Osteoblast (primary cell): Measurements from ENCODE around the gene PTPRN2. TPM values are rescaled to one million over a fixed set of nuclear protein-coding genes. Genes with fewer than 3 reads are reported as not detected.

ENCODE experiments used
- DNase-seq: peaks from one replicate; pipeline ENCODE4 v3.0.0; 2011; ENCODE audit warnings: low spot score, mixed read lengths; ENCODE audit not compliant: insufficient read length; ENCODE audit errors: missing footprints
- H2AFZ ChIP-seq: 2 replicates; pipeline ENCODE4 v1.6.0; 2011; ENCODE audit warnings: mild to moderate bottlenecking, low read length
- H3K27ac ChIP-seq: 2 replicates; pipeline ENCODE4 v1.5.1; 2011; ENCODE audit warnings: mild to moderate bottlenecking, low read depth, low read length, moderate library complexity
- H3K27me3 ChIP-seq: 2 replicates; pipeline ENCODE4 v1.6.0; 2012; ENCODE audit warnings: mild to moderate bottlenecking, control low read depth, inconsistent platforms, low read length, moderate library complexity; ENCODE audit not compliant: insufficient read depth
- H3K36me3 ChIP-seq: 2 replicates; pipeline ENCODE4 v1.5.1; 2011; ENCODE audit warnings: mild to moderate bottlenecking, low read length, control low read depth, moderate library complexity; ENCODE audit not compliant: insufficient read depth
- H3K4me1 ChIP-seq: 2 replicates; pipeline ENCODE4 v1.5.1; 2011; ENCODE audit warnings: mild to moderate bottlenecking, low read length, control low read depth, moderate library complexity; ENCODE audit not compliant: insufficient read depth
- H3K4me2 ChIP-seq: 2 replicates; pipeline ENCODE4 v1.6.0; 2011; ENCODE audit warnings: mild to moderate bottlenecking, low read length; ENCODE audit not compliant: insufficient read depth
- H3K4me3 ChIP-seq: fragments of 200-600 bp; sonication (generic); 3 replicates; pipeline ENCODE4 v1.5.1; 2012; ENCODE audit warnings: mild to moderate bottlenecking, low read length, inconsistent platforms; ENCODE audit not compliant: insufficient read depth
- H3K79me2 ChIP-seq: 2 replicates; pipeline ENCODE4 v1.6.0; 2012; ENCODE audit warnings: mild to moderate bottlenecking, low read length, control low read depth, inconsistent platforms; ENCODE audit not compliant: insufficient read depth
- H3K9me3 ChIP-seq: 2 replicates; pipeline ENCODE4 v1.5.1; 2011; ENCODE audit warnings: low read depth, low read length, control low read depth
- H4K20me1 ChIP-seq: 2 replicates; pipeline ENCODE4 v1.6.0; 2012; ENCODE audit warnings: mild to moderate bottlenecking, low read length, control low read depth; ENCODE audit not compliant: insufficient read depth
- total RNA-seq: library from RNA; depleted of rRNA; stranded (reverse); fragments of >200 nt; gene quantifications from 2 replicates; pipeline ENCODE4 v1.2.3, GENCODE V29; 2012
- TF ChIP-seq, protein P1 (sequence below): IDR thresholded peaks from 2 replicates; pipeline ENCODE4 v1.5.1; 2011; ENCODE audit warnings: mild to moderate bottlenecking, low read depth, low read length, moderate library complexity; ENCODE audit errors: extremely low read depth

The PTPRN2 gene
- total RNA-seq, 1 donor, result 0.36 TPM

DNA sequence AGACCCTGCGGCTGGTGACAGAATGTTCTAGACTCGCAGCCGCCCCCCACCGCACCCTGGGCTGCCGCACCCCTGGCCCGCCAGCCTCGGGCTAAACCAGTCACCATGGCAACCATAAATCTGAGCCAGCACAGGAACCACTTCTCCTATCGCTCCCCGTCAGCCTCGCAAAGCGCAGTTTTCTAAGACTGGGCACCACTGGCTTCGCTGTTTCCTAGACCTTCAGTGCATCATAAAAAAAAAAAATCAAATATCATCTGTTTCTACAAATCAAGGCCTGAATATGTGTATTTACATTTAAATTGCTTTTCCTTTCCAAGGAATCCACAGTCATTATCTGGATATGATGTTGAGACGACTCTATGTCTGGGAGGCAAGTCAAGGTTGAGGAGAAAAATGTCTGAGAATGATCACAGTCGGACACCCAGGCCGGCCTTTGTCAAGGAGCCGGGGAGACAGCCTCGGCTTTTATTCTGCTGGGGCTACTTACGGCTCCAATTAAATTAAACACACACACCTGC is 99.9 kb downstream of the PTPRN2 start:
- no peaks in the 10 kb centered on the region for H3K9me3 ChIP-seq
- TF ChIP-seq, protein P1, sequence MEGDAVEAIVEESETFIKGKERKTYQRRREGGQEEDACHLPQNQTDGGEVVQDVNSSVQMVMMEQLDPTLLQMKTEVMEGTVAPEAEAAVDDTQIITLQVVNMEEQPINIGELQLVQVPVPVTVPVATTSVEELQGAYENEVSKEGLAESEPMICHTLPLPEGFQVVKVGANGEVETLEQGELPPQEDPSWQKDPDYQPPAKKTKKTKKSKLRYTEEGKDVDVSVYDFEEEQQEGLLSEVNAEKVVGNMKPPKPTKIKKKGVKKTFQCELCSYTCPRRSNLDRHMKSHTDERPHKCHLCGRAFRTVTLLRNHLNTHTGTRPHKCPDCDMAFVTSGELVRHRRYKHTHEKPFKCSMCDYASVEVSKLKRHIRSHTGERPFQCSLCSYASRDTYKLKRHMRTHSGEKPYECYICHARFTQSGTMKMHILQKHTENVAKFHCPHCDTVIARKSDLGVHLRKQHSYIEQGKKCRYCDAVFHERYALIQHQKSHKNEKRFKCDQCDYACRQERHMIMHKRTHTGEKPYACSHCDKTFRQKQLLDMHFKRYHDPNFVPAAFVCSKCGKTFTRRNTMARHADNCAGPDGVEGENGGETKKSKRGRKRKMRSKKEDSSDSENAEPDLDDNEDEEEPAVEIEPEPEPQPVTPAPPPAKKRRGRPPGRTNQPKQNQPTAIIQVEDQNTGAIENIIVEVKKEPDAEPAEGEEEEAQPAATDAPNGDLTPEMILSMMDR, result no peak
- no peaks in the 10 kb centered on the region for H3K36me3 ChIP-seq

DNA sequence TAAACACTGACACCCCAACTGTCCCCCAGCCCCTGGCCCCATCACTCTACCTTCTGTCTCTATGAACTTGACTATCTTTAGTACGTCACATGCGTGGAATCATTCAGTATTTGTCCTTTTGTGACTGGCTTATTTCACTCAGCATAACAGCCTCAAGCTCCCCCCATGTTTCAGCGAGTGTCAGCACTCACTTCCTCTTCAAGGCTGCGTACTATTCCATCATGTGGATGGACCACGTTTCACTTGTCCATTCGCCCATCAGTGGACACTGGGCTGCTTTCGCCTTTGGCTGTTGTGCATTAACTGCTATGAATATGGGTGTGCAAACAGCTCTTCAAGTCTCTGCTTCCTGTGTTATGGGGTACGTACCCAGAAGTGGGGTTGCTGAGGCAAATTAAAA is 100.7 kb downstream of the PTPRN2 start:
- Histone ChIP-seq H3K27me3 (no peaks in the 10 kb centered on the region), H3K79me2 (no peaks in the 10 kb centered on the region), H3K27ac (no peak overlapping the region), H3K4me3 (no peak overlapping the region), H3K36me3 (no peaks in the 10 kb centered on the region), H2AFZ (no peak overlapping the region), H4K20me1 (no peaks in the 10 kb centered on the region), H3K4me1 (no peaks in the 10 kb centered on the region), H3K4me2 (no peak overlapping the region), H3K9me3 (no peaks in the 10 kb centered on the region)
- TF ChIP-seq, protein P1, result no peak
- DNase-seq, result no peak

More for the DNA sequence above, 99.9 kb downstream of the PTPRN2 start:
- DNase-seq, result no peak
- Histone ChIP-seq H3K27me3 (no peaks in the 10 kb centered on the region), H2AFZ (no peak overlapping the region), H3K27ac (no peak overlapping the region), H3K4me3 (no peak overlapping the region), H3K79me2 (no peaks in the 10 kb centered on the region), H4K20me1 (no peaks in the 10 kb centered on the region), H3K4me2 (no peak overlapping the region), H3K4me1 (no peaks in the 10 kb centered on the region)

DNA sequence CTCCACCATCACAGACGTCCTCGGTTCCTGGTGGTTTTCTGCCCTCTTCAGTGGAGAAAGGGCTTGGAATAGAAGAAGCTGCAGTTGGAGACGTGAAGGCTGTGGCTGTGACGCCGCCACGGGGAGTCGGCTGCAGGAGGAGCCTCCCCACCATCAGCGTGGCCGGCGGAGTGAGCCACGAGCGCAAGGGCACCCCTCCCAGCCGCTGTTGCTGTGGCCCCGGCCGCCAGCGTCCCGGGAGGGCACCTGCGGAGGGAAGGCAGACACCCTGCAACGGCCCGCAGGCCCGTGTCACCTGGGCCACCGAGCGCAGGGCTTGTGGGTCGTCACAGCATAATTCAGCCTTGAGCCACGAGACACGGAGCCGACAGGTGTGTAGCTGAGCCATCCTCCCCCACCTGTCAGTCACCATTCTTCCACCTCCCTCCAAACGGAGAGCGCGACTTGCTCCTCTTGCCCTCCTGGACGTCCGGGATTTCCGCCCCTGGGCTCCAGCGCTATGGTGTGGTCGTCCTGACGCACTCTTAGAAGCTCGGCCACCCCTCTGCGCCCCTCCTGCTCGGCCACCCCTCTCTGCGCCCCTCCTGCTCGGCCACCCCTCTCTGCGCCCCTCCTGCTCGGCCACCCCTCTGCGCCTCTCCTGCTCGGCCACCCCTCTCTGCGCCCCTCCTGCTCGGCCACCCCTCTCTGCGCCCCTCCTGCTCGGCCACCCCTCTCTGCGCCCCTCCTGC is 102.7 kb downstream of the PTPRN2 start:
- Histone ChIP-seq H3K36me3 (no peaks in the 10 kb centered on the region), H3K4me3 (no peak overlapping the region), H3K27me3 (no peaks in the 10 kb centered on the region), H3K9me3 (no peaks in the 10 kb centered on the region), H2AFZ (no peak overlapping the region), H4K20me1 (no peaks in the 10 kb centered on the region), H3K79me2 (no peaks in the 10 kb centered on the region), H3K4me2 (no peak overlapping the region), H3K27ac (no peak overlapping the region), H3K4me1 (no peaks in the 10 kb centered on the region)
- DNase-seq, result no peak
- TF ChIP-seq, protein P1, result no peak

DNA sequence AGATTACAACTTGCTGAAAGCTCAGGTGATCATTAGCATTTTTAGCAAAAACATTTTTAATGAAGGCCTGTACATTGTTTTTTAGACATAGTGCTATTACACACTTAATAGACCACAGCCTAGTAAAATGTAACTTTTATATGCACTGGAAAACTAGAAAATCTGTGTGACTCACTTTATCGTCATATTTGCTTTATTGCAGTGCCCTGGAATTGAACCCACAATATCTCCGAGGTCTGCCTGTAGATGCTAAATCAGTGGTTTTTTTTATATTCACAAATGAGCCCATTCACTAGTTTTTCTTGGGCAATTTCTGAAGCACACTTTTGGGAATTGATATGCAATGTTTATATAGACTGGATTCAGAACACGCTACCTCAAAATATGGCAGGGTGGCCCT is 105.1 kb downstream of the PTPRN2 start:
- H3K4me2 ChIP-seq, result no peak overlapping the region
- H4K20me1 ChIP-seq, result no peaks in the 10 kb centered on the region
- TF ChIP-seq, protein P1, result no peak
- H2AFZ ChIP-seq, result no peak overlapping the region
- H3K4me3 ChIP-seq, result no peak overlapping the region
- H3K79me2 ChIP-seq, result no peaks in the 10 kb centered on the region
- H3K4me1 ChIP-seq, result no peaks in the 10 kb centered on the region
- no peak for DNase-seq
- no peaks in the 10 kb centered on the region for H3K9me3 ChIP-seq
- no peak overlapping the region for H3K27ac ChIP-seq
- H3K36me3 ChIP-seq, result no peaks in the 10 kb centered on the region
- no peaks in the 10 kb centered on the region for H3K27me3 ChIP-seq
